GM15510 (cell line): ENCODE data around the gene SUV39H1.

Experiments used
- POLR2A ChIP-seq: IDR thresholded peaks from 3 replicates; pipeline ENCODE4 v1.6.1; 2011; ENCODE audit warnings: borderline replicate concordance; ENCODE audit not compliant: insufficient read length; ENCODE audit errors: extremely low read depth

The SUV39H1 gene

GRCh38 chrX:48709522-48710112, 13.1 kb downstream of the SUV39H1 start:
- TF ChIP-seq POLR2A = no peak

DNA sequence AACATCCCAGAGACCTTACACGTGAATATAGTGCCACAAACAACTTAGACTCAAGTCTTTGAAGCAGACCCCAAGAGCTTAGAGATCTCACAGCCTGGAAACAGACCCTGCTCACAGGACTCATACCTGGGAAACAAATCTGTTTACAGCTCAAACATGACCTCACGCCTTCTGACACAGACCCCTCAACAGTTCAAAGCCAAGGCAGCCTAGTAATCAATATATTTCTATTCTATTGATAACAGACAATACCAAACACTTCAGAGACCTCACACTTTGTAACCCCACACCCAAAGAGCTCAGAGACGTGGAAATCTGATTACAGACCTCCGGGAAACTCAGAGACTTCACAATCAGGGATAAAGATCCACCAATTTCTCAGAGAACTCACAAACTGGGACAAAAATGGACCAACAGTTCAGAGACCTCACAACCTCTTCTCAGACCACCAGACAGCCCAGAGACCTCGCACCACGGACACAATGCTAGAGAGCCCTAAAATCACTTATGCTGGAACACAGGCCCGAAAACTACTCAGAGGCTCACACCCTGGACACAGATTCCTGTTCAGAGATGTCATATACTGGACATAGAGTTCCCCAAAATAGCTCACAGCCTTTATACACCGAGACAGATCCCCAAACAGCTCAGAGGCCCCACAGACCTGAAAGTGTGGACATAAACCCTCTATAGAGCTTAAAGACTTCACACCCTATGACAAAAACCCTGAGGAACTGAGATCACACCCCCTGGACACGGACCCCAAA, 14.8 kb downstream of the SUV39H1 start:
- no peak for TF ChIP-seq POLR2A

DNA sequence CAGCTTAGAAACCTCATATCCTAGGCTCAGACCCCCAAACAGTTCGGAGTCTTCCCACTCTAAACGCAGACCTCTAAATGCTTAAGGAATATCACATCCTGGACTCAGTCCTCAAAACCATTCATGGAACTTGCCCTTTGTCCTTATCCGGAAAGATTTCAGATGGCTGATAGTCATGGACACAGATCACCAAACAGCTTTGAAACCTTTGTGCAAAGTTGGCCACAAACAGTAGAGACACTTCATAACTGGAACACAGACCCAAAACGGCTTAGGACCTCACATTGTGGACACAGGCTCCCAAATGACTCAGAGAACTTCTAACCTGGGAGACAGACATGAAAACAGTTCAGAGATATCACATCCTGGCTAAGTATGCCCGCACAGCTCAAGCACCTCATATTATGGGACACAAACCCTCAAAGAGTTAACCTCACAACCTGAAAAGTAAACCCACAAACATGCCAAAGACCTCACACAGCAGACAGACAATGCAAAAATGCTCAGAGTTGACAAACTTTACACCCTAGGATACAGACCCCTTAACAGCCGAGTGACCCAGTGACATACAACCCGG, 15.5 kb downstream of the SUV39H1 start:
- TF ChIP-seq POLR2A = no peak

DNA sequence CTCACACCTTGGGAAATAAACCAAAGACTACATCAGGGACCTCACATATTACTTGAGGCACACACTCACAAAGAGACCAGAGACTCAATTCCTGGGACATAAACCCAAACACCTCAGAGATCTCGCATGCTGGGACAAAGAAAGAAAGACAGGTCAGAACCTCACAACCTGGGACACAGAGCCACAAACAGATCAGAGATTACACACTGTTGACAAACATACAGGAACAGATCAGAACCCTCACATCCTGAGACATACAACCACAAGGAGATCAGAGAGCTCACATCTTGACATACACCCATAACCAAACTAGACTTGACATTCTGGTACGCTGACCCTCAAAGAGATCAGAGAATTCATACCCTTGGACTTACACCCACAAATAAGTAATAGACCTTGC, 17.3 kb downstream of the SUV39H1 start:
- no peak for TF ChIP-seq POLR2A

GRCh38 chrX:48714573-48714972, 18.0 kb downstream of the SUV39H1 start:
- TF ChIP-seq POLR2A = no peak

- TF ChIP-seq POLR2A = no peak
Observed at GRCh38 chrX:48715072-48715471, 18.5 kb downstream of the SUV39H1 start.

DNA sequence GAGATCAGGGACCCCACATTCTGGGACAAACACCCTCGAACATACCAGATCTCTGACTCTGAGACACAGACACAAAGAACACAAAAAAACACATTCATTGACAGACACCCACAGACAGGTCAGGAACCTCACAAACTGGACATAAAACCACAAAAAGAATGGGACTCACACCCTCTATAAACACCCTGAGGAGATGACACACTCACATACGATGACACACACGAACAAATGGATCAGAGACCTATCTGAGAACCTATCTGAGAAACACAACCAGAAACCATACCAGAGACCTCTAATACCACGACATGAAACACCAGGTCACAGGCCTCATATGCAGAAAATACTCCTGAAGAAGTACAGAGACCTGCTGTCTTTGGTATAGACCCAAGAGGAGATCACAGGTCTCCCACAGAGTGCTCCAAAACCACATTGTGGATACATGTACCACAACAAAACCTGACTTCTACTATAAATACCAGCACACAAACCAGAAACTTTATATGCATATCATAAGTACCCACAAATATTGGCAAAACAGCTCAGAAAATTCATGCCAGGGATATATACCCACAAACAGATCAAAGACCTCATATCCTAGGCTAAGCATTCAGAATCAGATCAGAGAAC, 19.5 kb downstream of the SUV39H1 start:
- no peak for TF ChIP-seq POLR2A

DNA sequence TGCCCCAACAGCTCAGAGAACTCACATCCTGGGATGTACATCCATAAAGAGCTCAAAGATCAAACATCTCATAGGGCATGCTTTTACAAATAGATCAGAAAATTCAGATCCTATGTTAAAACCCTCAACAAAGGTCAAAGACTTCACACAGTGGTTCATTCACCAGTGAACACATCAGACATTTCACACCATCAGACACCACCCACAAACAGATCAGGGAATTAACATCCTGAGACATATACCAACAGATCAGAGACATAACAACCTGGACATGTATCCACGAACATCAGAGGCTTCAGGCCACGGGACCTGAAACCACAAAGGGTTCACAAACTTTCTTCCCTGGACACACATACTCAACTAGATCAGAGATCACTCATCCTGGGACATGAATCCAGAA, 23.4 kb downstream of the SUV39H1 start:
- no peak for TF ChIP-seq POLR2A

DNA sequence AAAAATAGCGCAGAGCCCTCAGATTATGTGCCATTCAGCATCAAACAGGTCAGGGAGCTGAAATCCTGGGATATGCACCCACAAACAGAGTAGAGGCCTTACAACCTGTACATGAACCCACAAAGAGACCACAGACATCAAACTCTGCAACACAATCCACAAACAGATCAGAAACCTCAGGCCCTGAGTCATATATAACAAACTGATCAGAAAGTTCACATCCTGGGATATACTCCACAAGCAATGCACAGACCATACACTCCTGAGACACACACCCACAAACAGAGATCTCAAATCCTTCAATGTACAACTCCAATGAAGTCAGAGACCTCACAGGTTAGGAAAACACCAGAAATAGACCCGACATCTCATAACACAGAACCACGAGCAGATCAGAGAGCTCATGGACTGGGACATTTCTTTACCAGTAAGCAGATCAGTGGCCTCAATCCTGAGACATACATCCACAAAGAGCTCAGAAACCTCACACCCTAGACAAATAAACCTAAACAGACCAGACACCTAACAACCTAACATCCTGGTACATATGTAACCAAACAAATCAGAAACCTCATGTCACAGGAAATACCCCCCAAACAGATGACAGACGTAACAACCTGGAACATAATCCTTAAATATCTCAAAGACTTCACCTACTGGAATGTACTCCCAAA, 24.2 kb downstream of the SUV39H1 start:
- TF ChIP-seq POLR2A = no peak

- no peak for TF ChIP-seq POLR2A
Observed at GRCh38 chrX:48721916-48722315, 25.4 kb downstream of the SUV39H1 start.

- no peak for TF ChIP-seq POLR2A
Observed at GRCh38 chrX:48726596-48726995, 30.1 kb downstream of the SUV39H1 start.

DNA sequence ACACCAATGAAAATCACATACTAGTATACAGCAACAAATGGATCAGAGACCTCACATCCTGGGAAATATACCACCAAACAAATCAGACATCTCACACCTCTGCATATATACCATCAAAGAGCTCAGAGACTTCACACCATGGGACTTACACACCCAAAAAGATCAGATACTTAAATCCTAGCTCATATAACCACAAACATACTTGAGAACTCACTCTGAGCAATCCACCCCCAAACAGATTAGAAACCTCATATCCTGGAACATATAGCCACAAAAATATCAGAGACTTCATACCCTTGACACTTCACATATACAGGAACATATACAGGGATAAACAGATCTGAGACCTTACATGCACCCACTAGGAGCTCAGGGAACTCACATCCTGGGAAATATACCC, 32.1 kb downstream of the SUV39H1 start:
- no peak for TF ChIP-seq POLR2A

DNA sequence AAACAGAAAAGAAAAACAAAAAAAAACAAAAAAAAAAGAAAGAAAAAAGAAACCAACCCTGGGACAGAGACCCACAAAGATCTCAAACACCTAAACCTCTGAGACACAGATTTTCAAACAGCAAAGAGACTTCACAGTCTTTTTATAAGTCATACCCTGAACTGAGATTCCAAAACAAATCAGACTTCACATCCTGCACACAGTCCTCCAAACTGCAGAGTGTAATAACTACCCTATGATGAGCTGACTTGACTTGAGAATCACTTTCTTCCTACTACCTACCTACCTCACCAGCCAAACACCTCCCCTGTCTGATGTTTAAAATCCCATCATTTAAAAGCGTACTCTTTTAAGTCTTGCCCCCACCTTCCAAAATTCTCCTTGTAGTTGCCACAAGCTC, 39.8 kb downstream of the SUV39H1 start:
- TF ChIP-seq POLR2A = no peak

GRCh38 chrX:48736878-48737212, 40.3 kb downstream of the SUV39H1 start:
- no peak for TF ChIP-seq POLR2A
